ENCODE measurements around the gene CROCC2.

CROCC2 gene

GRCh38 chr2:240966457-240966905, 60.3 kb downstream of the CROCC2 start:
- TF ChIP-seq, protein P1, sequence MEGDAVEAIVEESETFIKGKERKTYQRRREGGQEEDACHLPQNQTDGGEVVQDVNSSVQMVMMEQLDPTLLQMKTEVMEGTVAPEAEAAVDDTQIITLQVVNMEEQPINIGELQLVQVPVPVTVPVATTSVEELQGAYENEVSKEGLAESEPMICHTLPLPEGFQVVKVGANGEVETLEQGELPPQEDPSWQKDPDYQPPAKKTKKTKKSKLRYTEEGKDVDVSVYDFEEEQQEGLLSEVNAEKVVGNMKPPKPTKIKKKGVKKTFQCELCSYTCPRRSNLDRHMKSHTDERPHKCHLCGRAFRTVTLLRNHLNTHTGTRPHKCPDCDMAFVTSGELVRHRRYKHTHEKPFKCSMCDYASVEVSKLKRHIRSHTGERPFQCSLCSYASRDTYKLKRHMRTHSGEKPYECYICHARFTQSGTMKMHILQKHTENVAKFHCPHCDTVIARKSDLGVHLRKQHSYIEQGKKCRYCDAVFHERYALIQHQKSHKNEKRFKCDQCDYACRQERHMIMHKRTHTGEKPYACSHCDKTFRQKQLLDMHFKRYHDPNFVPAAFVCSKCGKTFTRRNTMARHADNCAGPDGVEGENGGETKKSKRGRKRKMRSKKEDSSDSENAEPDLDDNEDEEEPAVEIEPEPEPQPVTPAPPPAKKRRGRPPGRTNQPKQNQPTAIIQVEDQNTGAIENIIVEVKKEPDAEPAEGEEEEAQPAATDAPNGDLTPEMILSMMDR (IDR thresholded peaks at IDR 0.05; ENCODE audit: insufficient read depth, low read length, missing control alignments): no peak
- no peak for DNase-seq (ENCODE audit: low read depth, low spot score)
- POLR2A ChIA-PET: no interaction called here

GRCh38 chr2:240966906-240967680, 61.0 kb downstream of the CROCC2 start:
- POLR2A ChIA-PET: no interaction called here
- CTCF ChIA-PET: no interaction called here

More at GRCh38 chr2:240966457-240966905, 60.3 kb downstream of the CROCC2 start:
- CTCF ChIA-PET: no interaction called here
- no peak overlapping the region for H3K4me3 ChIP-seq (ENCODE audit: low read depth, low read length)

GRCh38 chr2:240967681-240968621, 61.8 kb downstream of the CROCC2 start:
- POLR2A ChIA-PET: no interaction called here
- CTCF ChIA-PET: no interaction called here
- TF ChIP-seq, protein P1 (IDR thresholded peaks at IDR 0.05; ENCODE audit: insufficient read depth, low read length, missing control alignments): no peak
- no peak overlapping the region for H3K4me3 ChIP-seq (ENCODE audit: low read depth, low read length)
- no peak for DNase-seq (ENCODE audit: low read depth, low spot score)

More at GRCh38 chr2:240966906-240967680, 61.0 kb downstream of the CROCC2 start:
- TF ChIP-seq, protein P1 (IDR thresholded peaks at IDR 0.05; ENCODE audit: insufficient read depth, low read length, missing control alignments): no peak
- DNase-seq (ENCODE audit: low read depth, low spot score): no peak
- no peak overlapping the region for H3K4me3 ChIP-seq (ENCODE audit: low read depth, low read length)

DNA sequence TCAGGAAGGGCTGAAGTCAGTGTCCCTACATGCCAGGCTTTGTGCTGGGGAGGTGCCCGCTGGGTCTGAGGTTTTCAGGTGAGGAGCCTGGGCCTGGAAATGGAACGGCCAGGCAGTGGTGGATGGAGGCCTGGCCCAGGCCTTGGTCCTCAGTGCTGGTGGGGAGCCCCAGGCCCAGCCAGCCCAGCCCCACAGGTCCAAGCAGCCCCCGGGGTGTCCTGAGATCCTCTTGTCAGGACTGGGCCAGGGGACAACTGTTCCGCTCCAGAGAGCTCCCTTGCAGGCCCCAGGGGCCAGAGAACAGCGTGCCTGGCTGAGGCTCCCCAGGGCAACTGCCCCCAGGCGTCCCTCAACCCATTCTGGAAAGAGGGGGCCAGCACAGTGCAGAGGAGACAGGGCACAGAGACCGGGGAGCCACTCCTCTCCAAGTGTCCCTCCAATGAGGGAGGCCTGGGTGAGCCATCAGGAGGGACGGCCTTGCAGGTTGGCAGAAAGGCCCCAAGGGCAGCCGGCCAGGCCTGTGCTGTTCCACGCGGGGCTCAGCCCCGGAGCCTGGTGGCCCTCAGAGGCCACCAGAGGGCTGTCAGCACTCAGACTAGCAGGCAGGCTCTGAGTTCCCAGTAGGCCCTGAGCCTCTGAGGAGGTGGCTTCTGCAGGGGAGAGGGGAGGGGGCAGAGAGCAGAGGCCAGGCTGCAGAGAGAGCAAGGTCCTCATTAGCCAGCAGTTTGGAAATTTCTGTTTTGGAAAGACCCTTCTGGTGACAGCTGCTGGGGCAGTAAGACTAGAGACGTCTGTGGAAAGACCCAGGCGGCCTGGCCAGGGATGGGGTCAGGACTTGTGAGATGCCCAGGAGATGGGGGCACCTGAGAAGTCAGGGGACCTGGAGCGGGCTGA, 62.8 kb downstream of the CROCC2 start:
- TF ChIP-seq, protein P1 (IDR thresholded peaks at IDR 0.05; ENCODE audit: insufficient read depth, low read length, missing control alignments): no peak
- POLR2A ChIA-PET: no interaction called here
- CTCF ChIA-PET: no interaction called here
- no peak for DNase-seq (ENCODE audit: low read depth, low spot score)
- no peak overlapping the region for H3K4me3 ChIP-seq (ENCODE audit: low read depth, low read length)

GRCh38 chr2:240970104-240970503, 64.0 kb downstream of the CROCC2 start:
- POLR2A ChIA-PET: no interaction called here
- no peak for DNase-seq (ENCODE audit: low read depth, low spot score)
- H3K4me3 ChIP-seq (ENCODE audit: low read depth, low read length): no peak overlapping the region
- TF ChIP-seq, protein P1 (IDR thresholded peaks at IDR 0.05; ENCODE audit: insufficient read depth, low read length, missing control alignments): no peak
- CTCF ChIA-PET: no interaction called here
